Mesendoderm (in vitro differentiated cells): ENCODE measurements around the gene SEMA3B.
"Not testable (repeated sequence)": the region's sequence is repeated elsewhere in the genome, so short reads cannot be mapped to it uniquely, and the experiment has no call there.

ENCODE experiments used
- DNase-seq: peaks from one replicate; pipeline ENCODE4 v3.0.0; 2013
- H2AK5ac ChIP-seq: 2 replicates; pipeline ENCODE4 v1.6.1; 2013; ENCODE audit warnings: low read length, inconsistent platforms
- H2BK120ac ChIP-seq: 2 replicates; pipeline ENCODE4 v1.6.1; 2013; ENCODE audit warnings: low read depth, mild to moderate bottlenecking, low read length, moderate library complexity, mixed read lengths
- H2BK15ac ChIP-seq: replicated peaks from 2 replicates; pipeline ENCODE4 v1.6.1; 2013; ENCODE audit warnings: low read depth, mild to moderate bottlenecking, moderate library complexity
- H2BK5ac ChIP-seq: 2 replicates; pipeline ENCODE4 v1.6.1; 2013; ENCODE audit warnings: low read length, inconsistent platforms
- H3K18ac ChIP-seq: 2 replicates; pipeline ENCODE4 v1.6.1; 2013; ENCODE audit warnings: mild to moderate bottlenecking, low read length, mixed read lengths
- H3K23ac ChIP-seq: one replicate; pipeline ENCODE4 v1.6.1; 2013; ENCODE audit warnings: low read length
- H3K27ac ChIP-seq: 2 replicates; pipeline ENCODE4 v1.5.1; 2013; ENCODE audit warnings: low read depth, mild to moderate bottlenecking, inconsistent platforms, low read length, moderate library complexity
- H3K27me3 ChIP-seq: 2 replicates; pipeline ENCODE4 v1.6.1; 2013; ENCODE audit warnings: low read length, control low read depth, mild to moderate bottlenecking, inconsistent platforms; ENCODE audit not compliant: insufficient read depth, poor library complexity
- H3K36me3 ChIP-seq: 2 replicates; pipeline ENCODE4 v1.6.1; 2013; ENCODE audit warnings: low read length, inconsistent platforms; ENCODE audit not compliant: control insufficient read depth, insufficient read depth
- H3K4ac ChIP-seq: one replicate; pipeline ENCODE4 v1.6.1; 2013; ENCODE audit warnings: low read depth, mild to moderate bottlenecking, low read length, moderate library complexity
- H3K4me1 ChIP-seq: 2 replicates; pipeline ENCODE4 v1.6.1; 2013; ENCODE audit warnings: low read depth, low read length, inconsistent platforms; ENCODE audit not compliant: control insufficient read depth
- H3K4me2 ChIP-seq: 2 replicates; pipeline ENCODE4 v1.6.1; 2013; ENCODE audit warnings: low read length
- H3K4me3 ChIP-seq: 2 replicates; pipeline ENCODE4 v1.5.1; 2013; ENCODE audit warnings: mild to moderate bottlenecking, low read length
- H3K56ac ChIP-seq: one replicate; pipeline ENCODE4 v1.6.1; 2013; ENCODE audit warnings: low read length
- H3K79me1 ChIP-seq: 2 replicates; pipeline ENCODE4 v1.6.1; 2013; ENCODE audit warnings: low read length, inconsistent platforms
- H3K79me2 ChIP-seq: 2 replicates; pipeline ENCODE4 v1.6.1; 2013; ENCODE audit warnings: mild to moderate bottlenecking, low read length; ENCODE audit not compliant: control insufficient read depth, insufficient read depth
- H3K9ac ChIP-seq: 2 replicates; pipeline ENCODE4 v1.6.1; 2013; ENCODE audit warnings: low read length, inconsistent platforms
- H4K5ac ChIP-seq: one replicate; pipeline ENCODE4 v1.6.1; 2013; ENCODE audit warnings: low read length
- H4K8ac ChIP-seq: one replicate; pipeline ENCODE4 v1.6.1; 2013; ENCODE audit warnings: low read depth, mild to moderate bottlenecking, control low read depth, low read length, moderate library complexity
- WGBS: extraction: QIAGEN DNeasy Blood & Tissue Kit; methylation state at CpG from one replicate; pipeline ENCODE4 v1.1.7; 2013; ENCODE audit warnings: low lambda C conversion rate, missing lambda C conversion rate; ENCODE audit not compliant: insufficient coverage; ENCODE audit errors: extremely low coverage; 5-methylcytosine and 5-hydroxymethylcytosine counted together

The SEMA3B gene

DNA sequence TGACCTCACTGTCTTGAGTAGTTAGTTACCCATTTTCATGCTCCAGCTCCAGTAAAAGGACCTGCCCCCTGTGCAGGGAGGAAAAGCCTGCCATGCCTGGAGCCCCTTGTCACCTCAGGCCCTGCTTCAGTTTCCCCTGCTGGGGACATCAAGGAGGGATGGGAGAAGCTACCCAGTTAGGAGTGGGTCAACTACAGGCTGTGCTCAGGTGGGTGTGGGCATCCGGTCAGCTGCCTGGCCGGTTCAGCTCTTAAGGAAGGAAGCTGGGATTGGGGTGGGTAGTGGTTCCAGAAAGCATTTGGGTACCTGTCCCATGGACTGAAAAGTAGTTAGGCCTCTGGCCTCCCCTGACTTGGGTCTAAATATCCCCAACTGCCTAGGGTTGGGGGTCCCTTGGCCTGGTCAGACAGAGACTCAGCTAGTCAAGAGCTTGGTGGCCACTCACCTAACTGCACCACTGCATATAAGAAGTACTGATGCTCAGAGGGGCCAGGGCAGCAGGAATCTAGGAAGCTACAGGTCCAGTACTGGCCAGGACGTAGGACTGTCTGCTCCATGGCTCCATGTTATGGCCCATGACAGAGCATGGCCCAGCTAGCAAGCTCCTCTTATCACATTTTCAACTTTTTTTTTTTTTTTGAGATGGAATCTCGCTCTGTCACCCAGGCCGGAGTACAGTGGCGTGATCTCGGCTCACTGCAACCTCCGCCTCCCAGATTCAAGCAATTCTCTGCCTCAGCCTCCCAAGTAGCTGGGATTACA is 10.5 kb downstream of the SEMA3B start:
- no peak overlapping the region for H3K4me2 ChIP-seq
- H2BK120ac ChIP-seq = no peak overlapping the region
- H2AK5ac ChIP-seq = no peak overlapping the region
- H3K4me1 ChIP-seq = no peaks in the 10 kb centered on the region
- no CpG with 5 or more reads among the region's 8 CpGs for WGBS
- no peak overlapping the region for H3K18ac ChIP-seq
- no peak overlapping the region for H3K4me3 ChIP-seq
- no peak overlapping the region for H3K27ac ChIP-seq
- DNase-seq = no peak
- H2BK15ac ChIP-seq = no peak overlapping the region
- no peak overlapping the region for H4K8ac ChIP-seq
- no peaks in the 10 kb centered on the region for H3K36me3 ChIP-seq
- no peak overlapping the region for H3K4ac ChIP-seq
- peaks cover 11% of the 10 kb centered on the region for H3K27me3 ChIP-seq
- no peak overlapping the region for H3K56ac ChIP-seq
- no peak overlapping the region for H4K5ac ChIP-seq
- no peaks in the 10 kb centered on the region for H3K79me1 ChIP-seq
- no peak overlapping the region for H3K9ac ChIP-seq
- no peaks in the 10 kb centered on the region for H3K79me2 ChIP-seq
- H3K23ac ChIP-seq = no peak overlapping the region
- no peak overlapping the region for H2BK5ac ChIP-seq

DNA sequence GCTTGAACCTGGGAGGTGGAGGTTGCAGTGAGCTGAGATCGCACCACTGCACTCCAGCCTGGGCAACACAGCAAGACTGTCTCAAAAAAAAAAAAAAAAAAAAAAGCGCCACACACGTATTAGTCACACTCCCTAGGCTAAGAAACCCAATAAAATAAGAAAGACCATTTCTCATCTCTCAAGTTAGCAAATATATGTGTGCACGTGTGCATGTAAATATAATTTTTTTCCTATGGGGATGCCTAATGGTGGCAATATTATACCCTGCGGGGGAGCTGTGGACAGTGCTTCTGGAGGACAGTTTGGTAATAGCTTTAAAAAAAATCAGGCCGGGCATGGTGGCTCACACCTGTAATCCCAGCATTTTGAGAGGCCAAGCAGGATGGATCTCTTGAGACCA is 15.2 kb downstream of the SEMA3B start:
- not testable (repeated sequence) for H4K8ac ChIP-seq, H3K4me1 ChIP-seq, DNase-seq, H2AK5ac ChIP-seq, H3K4ac ChIP-seq, H3K79me1 ChIP-seq, H3K23ac ChIP-seq, H3K9ac ChIP-seq, H3K18ac ChIP-seq, H3K27me3 ChIP-seq, H3K27ac ChIP-seq, H3K79me2 ChIP-seq, H4K5ac ChIP-seq, H2BK15ac ChIP-seq, H3K36me3 ChIP-seq, H2BK5ac ChIP-seq, H3K56ac ChIP-seq, H2BK120ac ChIP-seq, H3K4me2 ChIP-seq, H3K4me3 ChIP-seq
- no CpG with 5 or more reads among the region's 6 CpGs for WGBS

DNA sequence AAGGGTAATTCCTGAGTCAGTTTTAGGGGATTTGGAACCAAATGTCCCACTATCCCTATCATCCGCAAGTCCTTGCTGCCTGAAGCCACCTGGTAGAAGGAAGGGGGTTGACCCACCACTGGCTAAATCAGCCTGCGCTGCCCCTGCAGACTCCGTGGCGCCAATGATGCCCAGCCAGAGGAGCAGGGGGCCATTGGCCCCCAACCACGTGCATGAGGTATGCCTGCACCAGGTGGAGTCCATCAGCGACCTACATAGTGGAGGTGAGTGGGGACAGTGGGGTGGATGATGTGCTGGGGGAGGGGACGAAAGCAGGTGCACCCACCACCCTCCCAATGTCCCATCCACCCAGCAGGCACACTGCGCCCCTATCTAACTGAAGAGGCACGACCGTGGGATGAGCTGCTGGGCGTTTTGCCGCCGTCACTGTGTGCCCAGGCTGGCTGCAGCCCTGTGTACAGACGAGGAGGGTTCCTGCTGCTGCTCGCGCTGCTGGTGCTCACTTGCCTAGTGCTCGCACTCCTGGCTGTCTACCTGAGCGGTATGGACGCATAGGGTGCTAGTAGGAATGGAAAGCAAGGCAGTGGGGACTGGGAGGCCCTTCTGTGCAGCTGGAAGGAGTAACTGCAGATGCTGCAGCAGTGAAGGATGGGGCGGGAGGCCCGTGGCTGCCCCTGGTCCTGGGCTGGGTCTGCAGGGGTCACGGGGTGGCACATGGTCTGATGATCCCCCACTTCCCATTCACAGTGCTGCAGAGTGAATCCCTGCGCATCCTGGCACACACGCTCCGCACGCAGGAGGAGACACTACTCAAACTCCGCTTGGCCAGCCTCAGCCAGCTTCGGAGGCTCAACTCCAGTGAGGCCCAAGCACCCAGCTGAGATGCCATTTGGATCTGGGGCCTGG is 17.6 kb downstream of the SEMA3B start:
- no CpG with 5 or more reads among the region's 28 CpGs for WGBS

DNA sequence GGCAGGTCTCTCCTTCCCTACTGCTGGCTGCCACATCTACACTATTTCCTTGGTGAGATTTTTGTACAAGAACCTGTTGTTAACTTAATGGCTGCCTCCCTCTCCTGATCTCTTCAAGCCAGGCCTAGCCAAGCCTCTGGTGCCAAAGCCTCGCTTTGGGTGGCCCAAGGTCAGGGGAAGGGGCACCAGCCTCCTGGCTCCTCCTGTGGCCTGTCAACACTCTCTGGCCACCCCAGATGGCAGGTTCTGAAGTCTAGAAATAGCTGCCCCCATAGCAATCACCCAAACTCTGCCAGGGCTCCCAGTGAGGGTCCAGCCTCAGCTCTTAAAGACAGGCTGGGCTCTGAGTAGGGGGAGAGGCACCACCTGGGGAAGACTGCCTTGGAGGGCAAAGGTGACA is 18.3 kb downstream of the SEMA3B start:
- H3K27ac ChIP-seq = no peak overlapping the region
- H3K23ac ChIP-seq = no peak overlapping the region
- no peak overlapping the region for H3K4ac ChIP-seq
- H3K56ac ChIP-seq = no peak overlapping the region
- no peak overlapping the region for H3K4me2 ChIP-seq
- no peaks in the 10 kb centered on the region for H3K4me1 ChIP-seq
- no peak overlapping the region for H4K8ac ChIP-seq
- no peak overlapping the region for H2BK120ac ChIP-seq
- H2BK15ac ChIP-seq = no peak overlapping the region
- no peak overlapping the region for H3K18ac ChIP-seq
- no peak overlapping the region for H3K4me3 ChIP-seq
- WGBS = no CpG with 5 or more reads among the region's 1 CpG
- no peak overlapping the region for H3K9ac ChIP-seq
- no peaks in the 10 kb centered on the region for H3K27me3 ChIP-seq
- no peak overlapping the region for H4K5ac ChIP-seq
- H3K36me3 ChIP-seq = peaks cover 15% of the 10 kb centered on the region
- no peak overlapping the region for H2BK5ac ChIP-seq
- peaks cover 14% of the 10 kb centered on the region for H3K79me2 ChIP-seq
- no peak overlapping the region for H2AK5ac ChIP-seq
- peaks cover 15% of the 10 kb centered on the region for H3K79me1 ChIP-seq
- no peak for DNase-seq

More for the DNA sequence above, 17.6 kb downstream of the SEMA3B start:
- no peak overlapping the region for H2AK5ac ChIP-seq
- H3K56ac ChIP-seq = no peak overlapping the region
- H3K27ac ChIP-seq = no peak overlapping the region
- H2BK120ac ChIP-seq = no peak overlapping the region
- no peaks in the 10 kb centered on the region for H3K27me3 ChIP-seq
- H4K5ac ChIP-seq = no peak overlapping the region
- H2BK15ac ChIP-seq = no peak overlapping the region
- DNase-seq = no peak
- no peak overlapping the region for H4K8ac ChIP-seq
- H3K23ac ChIP-seq = no peak overlapping the region
- H3K4me1 ChIP-seq = no peaks in the 10 kb centered on the region
- H3K4me2 ChIP-seq = no peak overlapping the region
- H3K36me3 ChIP-seq = peaks cover 15% of the 10 kb centered on the region
- H3K4ac ChIP-seq = no peak overlapping the region
- no peak overlapping the region for H3K4me3 ChIP-seq
- H3K79me2 ChIP-seq = peaks cover 11% of the 10 kb centered on the region
- no peak overlapping the region for H2BK5ac ChIP-seq
- H3K9ac ChIP-seq = no peak overlapping the region
- no peak overlapping the region for H3K18ac ChIP-seq
- H3K79me1 ChIP-seq = peaks cover 13% of the 10 kb centered on the region

DNA sequence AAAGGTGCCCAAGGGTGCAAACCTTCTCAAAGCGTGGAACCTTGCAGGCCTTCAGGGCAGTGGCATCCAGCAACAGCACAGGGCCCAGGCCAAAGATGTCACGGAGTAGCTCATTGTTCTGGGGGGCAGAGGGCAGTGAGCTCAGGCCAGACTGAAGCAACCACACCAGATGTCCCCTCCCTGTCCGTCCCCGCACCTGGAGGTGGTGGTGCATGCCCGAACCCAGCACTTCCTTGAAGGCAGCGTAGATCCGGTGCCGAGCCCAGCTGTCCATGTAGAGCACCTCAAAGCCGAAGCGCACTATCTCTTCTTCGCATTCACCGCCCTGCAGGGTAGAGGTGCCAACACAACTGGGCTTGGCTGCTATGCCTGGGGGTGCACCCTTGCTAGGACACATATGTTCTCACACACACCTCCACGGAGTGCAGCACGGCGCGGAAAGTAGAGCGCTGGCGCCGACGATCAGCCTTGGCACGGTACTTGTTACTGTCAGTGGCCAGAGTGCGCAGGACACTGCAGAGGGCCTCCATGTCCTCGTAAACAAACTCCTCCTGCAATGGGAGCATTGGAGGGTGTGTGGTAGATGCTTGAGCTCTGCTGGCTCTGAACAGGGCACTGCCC is 19.6 kb downstream of the SEMA3B start:
- Histone ChIP-seq H3K36me3 (peaks cover 15% of the 10 kb centered on the region), H2BK120ac (no peak overlapping the region), H3K9ac (no peak overlapping the region), H3K23ac (no peak overlapping the region), H3K4ac (no peak overlapping the region), H3K4me1 (peaks cover 3% of the 10 kb centered on the region), H3K4me3 (no peak overlapping the region), H3K56ac (no peak overlapping the region), H3K4me2 (no peak overlapping the region), H3K27ac (no peak overlapping the region), H2BK5ac (no peak overlapping the region), H4K5ac (no peak overlapping the region), H3K79me2 (peaks cover 14% of the 10 kb centered on the region), H3K27me3 (no peaks in the 10 kb centered on the region), H4K8ac (no peak overlapping the region), H3K79me1 (peaks cover 15% of the 10 kb centered on the region), H3K18ac (no peak overlapping the region), H2BK15ac (no peak overlapping the region), H2AK5ac (no peak overlapping the region)
- no peak for DNase-seq
- WGBS = no CpG with 5 or more reads among the region's 23 CpGs
